Gastroesophageal sphincter (tissue), 4 donors: ENCODE measurements around the gene TMEM163. TPM values are rescaled to one million over a fixed set of nuclear protein-coding genes. Genes with fewer than 3 reads are reported as not detected.

Experiments used
- ATAC-seq: fragments of 150-250 bp; one replicate; pipeline ENCODE4 v1.9.1; 2016; ENCODE audit warnings: mild to moderate bottlenecking, moderate library complexity
- H3K27ac ChIP-seq, 4 donors: fragments of 200-600 bp; sonication (generic) in 3 of 4; 1 replicate in 3 of 4; 2 replicates in 1 of 4; pipeline ENCODE4 v1.5.1; 2016 to 2019
- H3K27me3 ChIP-seq: fragments of 200-600 bp; sonication (generic); one replicate; pipeline ENCODE4 v1.5.1; 2019
- H3K36me3 ChIP-seq, 2 donors: fragments of 200-600 bp; sonication (generic); one replicate each; pipeline ENCODE4 v1.5.1; 2019; ENCODE audit warnings: control low read depth in 1 of 2
- H3K4me1 ChIP-seq, 3 donors: fragments of 200-600 bp; sonication (generic); 1 replicate in 2 of 3; 2 replicates in 1 of 3; pipeline ENCODE4 v1.5.1; 2016 to 2019; ENCODE audit warnings: control low read depth in 2 of 3
- H3K4me3 ChIP-seq, 2 donors: fragments of 200-600 bp; sonication (generic); one replicate each; pipeline ENCODE4 v1.5.1; 2019; ENCODE audit warnings: mild to moderate bottlenecking in 1 of 2, moderate library complexity in 1 of 2
- H3K9me3 ChIP-seq, 3 donors: fragments of 200-600 bp; sonication (generic); one replicate each; pipeline ENCODE4 v1.5.1; 2017 to 2019; ENCODE audit warnings: control low read depth in 2 of 3
- EP300 ChIP-seq: sonication (generic); formaldehyde crosslinking; IDR thresholded peaks from one replicate; pipeline ENCODE4 v1.6.1; 2017; ENCODE audit warnings: antibody characterized with exemption, mild to moderate bottlenecking
- POLR2A ChIP-seq, 2 donors: fragments of 450-650 bp; IDR thresholded peaks; one replicate each; pipeline ENCODE4 v1.6.1; 2017; ENCODE audit warnings: antibody characterized with exemption in 2 of 2, mild to moderate bottlenecking in 2 of 2, moderate library complexity in 1 of 2
- POLR2AphosphoS5 ChIP-seq: sonication (generic); formaldehyde crosslinking; IDR thresholded peaks from one replicate; pipeline ENCODE4 v1.6.1; 2017; ENCODE audit warnings: antibody characterized with exemption
- WGBS, 2 donors: methylation state at CpG; one replicate each; pipeline ENCODE4 v1.1.5; 2018; ENCODE audit warnings: low coverage in 1 of 2; 5-methylcytosine and 5-hydroxymethylcytosine counted together
- total RNA-seq, 4 donors: library from RNA; depleted of rRNA; stranded (reverse); fragments of >200 nt; gene quantifications; one replicate each; pipeline ENCODE4 v1.1.0, GENCODE V29; 2016
- TF ChIP-seq, protein P1 (sequence below), 4 experiments: fragments of 200-600 bp in 2 of 4; fragments of 450-650 bp in 2 of 4; sonication (generic) in 1 of 4; IDR thresholded peaks; one replicate each; pipeline ENCODE4 v1.5.1; 2017 to 2019; ENCODE audit warnings: antibody characterized with exemption in 4 of 4, mild to moderate bottlenecking in 2 of 4, moderate library complexity in 2 of 4

Gene TMEM163
- total RNA-seq, 4 donors from 2014 or later: 0.27 to 2.5 (median 0.60) TPM

DNA sequence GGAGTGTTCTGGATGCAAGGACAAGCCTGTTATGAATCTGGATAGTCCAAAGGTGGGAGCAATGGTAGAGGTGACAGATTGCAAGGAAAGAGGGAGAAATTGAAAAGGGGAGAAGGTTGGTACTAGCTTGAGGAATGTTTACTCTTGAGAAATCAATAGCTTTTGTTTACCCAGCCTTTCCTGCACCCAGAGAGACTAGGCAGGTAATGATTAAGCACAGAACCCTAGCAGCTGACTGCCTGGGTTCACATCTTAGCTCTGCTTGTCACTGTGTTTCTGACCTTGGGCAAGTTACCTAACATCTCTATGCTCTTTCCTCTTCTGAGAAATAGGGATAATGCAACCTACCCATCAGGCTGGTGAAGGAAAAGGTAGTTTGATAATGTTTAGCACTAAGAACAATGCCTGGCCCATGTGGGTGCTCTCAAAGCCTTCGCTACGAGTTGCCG lies 286.3 kb downstream of the TMEM163 start:
- peaks cover 0 to 95% of the 10 kb centered on the region in 2 donors for H3K36me3 ChIP-seq
- H3K4me1 ChIP-seq: no peaks in the 10 kb centered on the region
- H3K9me3 ChIP-seq: no peaks in the 10 kb centered on the region
- ATAC-seq: no peak
- no peaks in the 10 kb centered on the region for H3K27me3 ChIP-seq
- H3K27ac ChIP-seq: no peak overlapping the region
- TF ChIP-seq EP300 (no peak), POLR2A (IDR thresholded peaks at IDR 0.05) (no peak), POLR2AphosphoS5 (no peak)
- TF ChIP-seq, protein P1, sequence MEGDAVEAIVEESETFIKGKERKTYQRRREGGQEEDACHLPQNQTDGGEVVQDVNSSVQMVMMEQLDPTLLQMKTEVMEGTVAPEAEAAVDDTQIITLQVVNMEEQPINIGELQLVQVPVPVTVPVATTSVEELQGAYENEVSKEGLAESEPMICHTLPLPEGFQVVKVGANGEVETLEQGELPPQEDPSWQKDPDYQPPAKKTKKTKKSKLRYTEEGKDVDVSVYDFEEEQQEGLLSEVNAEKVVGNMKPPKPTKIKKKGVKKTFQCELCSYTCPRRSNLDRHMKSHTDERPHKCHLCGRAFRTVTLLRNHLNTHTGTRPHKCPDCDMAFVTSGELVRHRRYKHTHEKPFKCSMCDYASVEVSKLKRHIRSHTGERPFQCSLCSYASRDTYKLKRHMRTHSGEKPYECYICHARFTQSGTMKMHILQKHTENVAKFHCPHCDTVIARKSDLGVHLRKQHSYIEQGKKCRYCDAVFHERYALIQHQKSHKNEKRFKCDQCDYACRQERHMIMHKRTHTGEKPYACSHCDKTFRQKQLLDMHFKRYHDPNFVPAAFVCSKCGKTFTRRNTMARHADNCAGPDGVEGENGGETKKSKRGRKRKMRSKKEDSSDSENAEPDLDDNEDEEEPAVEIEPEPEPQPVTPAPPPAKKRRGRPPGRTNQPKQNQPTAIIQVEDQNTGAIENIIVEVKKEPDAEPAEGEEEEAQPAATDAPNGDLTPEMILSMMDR (IDR thresholded peaks at IDR 0.05): no peak
- no peak overlapping the region for H3K4me3 ChIP-seq
- WGBS, 2 donors: 100% methylated on average over 3 of the region's 3 CpGs

GRCh38 chr2:134431838-134432434 lies 286.9 kb downstream of the TMEM163 start:
- Histone ChIP-seq H3K4me3 (no peak overlapping the region), H3K4me1 (no peaks in the 10 kb centered on the region), H3K27me3 (no peaks in the 10 kb centered on the region), H3K36me3 (peaks cover 0 to 90% of the 10 kb centered on the region in 2 donors), H3K9me3 (no peaks in the 10 kb centered on the region), H3K27ac (no peak overlapping the region)
- TF ChIP-seq POLR2AphosphoS5: no peak
- TF ChIP-seq POLR2A (IDR thresholded peaks at IDR 0.05): no peak
- TF ChIP-seq EP300: no peak
- TF ChIP-seq, protein P1 (IDR thresholded peaks at IDR 0.05): no peak
- ATAC-seq: no peak
- 71 to 94% methylated on average over 1 to 2 of the region's 2 CpGs for WGBS, 2 donors

DNA sequence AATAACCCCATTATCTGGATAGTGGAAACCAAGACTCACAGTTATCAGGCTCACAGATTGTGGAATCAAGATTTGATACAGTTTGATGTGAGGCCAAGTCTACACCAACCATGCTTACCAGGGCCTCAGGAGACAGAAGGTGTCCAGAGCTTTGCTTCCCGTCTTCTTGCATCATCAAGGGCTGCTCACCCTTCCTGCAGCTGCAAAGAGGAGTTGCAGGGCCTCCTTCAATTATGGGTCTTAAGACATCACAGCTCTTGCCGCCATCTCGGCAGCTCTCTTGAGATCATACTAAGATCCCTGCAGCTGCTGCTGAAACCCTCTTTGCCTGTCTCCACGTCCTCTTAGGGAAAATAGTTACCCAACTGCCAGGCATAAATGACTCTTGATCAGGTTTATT lies 288.9 kb downstream of the TMEM163 start:
- no peak overlapping the region for H3K27ac ChIP-seq
- no peaks in the 10 kb centered on the region for H3K4me1 ChIP-seq
- no peak overlapping the region for H3K4me3 ChIP-seq
- no peaks in the 10 kb centered on the region for H3K27me3 ChIP-seq
- H3K9me3 ChIP-seq: no peaks in the 10 kb centered on the region
- ATAC-seq: no peak
- TF ChIP-seq EP300 (no peak), POLR2A (IDR thresholded peaks at IDR 0.05) (no peak), POLR2AphosphoS5 (no peak)
- TF ChIP-seq, protein P1 (IDR thresholded peaks at IDR 0.05): no peak
- 96 to 100% methylated on average over 1 to 4 of the region's 4 CpGs for WGBS, 2 donors
- H3K36me3 ChIP-seq: peaks cover 0 to 70% of the 10 kb centered on the region in 2 donors

GRCh38 chr2:134426721-134427120 lies 292.1 kb downstream of the TMEM163 start:
- no peaks in the 10 kb centered on the region for H3K27me3 ChIP-seq
- peaks cover 0 to 66% of the 10 kb centered on the region in 2 donors for H3K36me3 ChIP-seq
- WGBS, 2 donors: 90 to 93% methylated on average over 3 of the region's 3 CpGs
- H3K4me3 ChIP-seq: no peak overlapping the region
- TF ChIP-seq EP300 (no peak), POLR2A (IDR thresholded peaks at IDR 0.05) (no peak), POLR2AphosphoS5 (no peak)
- TF ChIP-seq, protein P1 (IDR thresholded peaks at IDR 0.05): no peak
- ATAC-seq: no peak
- no peak overlapping the region for H3K27ac ChIP-seq
- H3K9me3 ChIP-seq: no peaks in the 10 kb centered on the region
- no peaks in the 10 kb centered on the region for H3K4me1 ChIP-seq
